ENCODE measurements around the gene SPECC1. TPM values are rescaled to one million over a fixed set of nuclear protein-coding genes. Genes with fewer than 3 reads are reported as not detected.

Gene SPECC1
- total and polyA plus RNA-seq, 2 of the 13 experiments (the other 11 are each of a cell fraction or from before 2014, with no cell fraction given): 2.3 to 6.9 TPM

DNA sequence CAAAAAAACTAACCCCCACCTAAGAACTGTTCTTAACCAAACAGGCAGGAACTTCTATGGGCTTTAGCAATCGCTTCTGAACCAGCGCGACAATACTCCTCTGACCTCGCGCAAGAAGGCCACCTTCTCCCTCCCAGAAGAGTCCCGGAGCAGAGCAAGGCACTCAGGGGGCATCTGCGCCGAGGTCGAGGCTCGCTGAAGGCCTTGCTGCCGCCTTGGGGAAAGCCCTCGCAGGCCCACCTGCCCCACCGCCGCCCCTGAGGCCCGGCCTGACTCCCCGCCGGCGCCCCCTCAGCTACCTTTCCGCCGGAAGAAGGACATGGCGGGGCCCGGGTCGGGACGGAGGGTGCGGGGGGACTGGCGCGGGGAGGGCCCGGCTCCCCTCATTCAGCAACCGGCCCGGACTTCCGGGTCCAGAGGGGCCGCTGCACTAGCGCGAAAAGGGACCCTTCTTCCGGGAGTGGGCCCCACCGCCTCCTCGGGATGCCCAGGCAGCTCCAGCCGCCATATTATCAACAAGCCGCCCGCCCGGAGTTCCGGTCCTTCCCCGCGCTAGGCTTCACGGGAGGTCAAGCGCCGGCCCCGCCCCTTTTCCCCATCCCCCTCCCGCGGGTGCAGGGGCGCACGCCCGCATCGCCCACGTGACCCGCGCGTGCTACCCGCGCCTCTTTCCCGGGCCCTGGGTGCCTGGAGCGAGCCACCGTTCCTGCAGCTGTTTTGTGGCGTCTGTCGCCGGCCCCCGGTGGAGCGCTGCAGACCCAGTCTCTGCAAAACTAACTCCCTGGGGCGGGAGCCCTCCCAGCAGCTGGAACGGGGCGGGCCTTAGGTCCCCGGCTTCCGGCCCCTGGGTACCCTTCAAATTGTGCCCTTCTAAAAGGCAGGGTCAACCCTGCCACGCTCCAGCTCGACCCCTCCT, 31.6 kb upstream of the SPECC1 start, which contains the start of gene AKAP10:
Gene AKAP10, minus strand, starts transcription at position 536 of the 916 bp plus-strand sequence. Its CDS starts 149 bp downstream, at position 387.
- DNase-seq (ENCODE audit: low spot score): peak; percentile 76
- in situ Hi-C loops (cut with HindIII; ENCODE audit: extremely low pct_ligation_motif_present, low pct_unique_long_range_greater_than_20kb) (loop anchor here (25.0 kb wide), 1 partner anchor 335 kb away; no protein-coding TSS in a partner anchor), intact Hi-C loops (cut with micrococcal nuclease; ENCODE audit: unreplicated experiment) (no loop called here)
- Histone ChIP-seq H2AFZ (ENCODE audit: low read length) (peak within 1 kb of the TSS; percentile 30), H3K79me2 (ENCODE audit: insufficient read depth, low read length) (peaks cover 45% of the 10 kb centered on the region), H3K36me3 (replicated peaks in 1 of 2; ENCODE audit: control insufficient read depth in 1 of 2, insufficient read depth in 2 of 2, low read length in 2 of 2) (no peaks in the 10 kb centered on the region; a peak in 4 of 5 replicates), H3K4me3 (replicated peaks in 1 of 3; ENCODE audit: insufficient read depth in 1 of 3, low read depth in 2 of 3, low read length in 3 of 3) (peak within 1 kb of the TSS; percentile 83 to 89 (median 84)), H3K4me2 (ENCODE audit: low read depth, low read length) (peak within 1 kb of the TSS; percentile 76), H3K27me3 (ENCODE audit: control insufficient read depth in 1 of 2, insufficient read depth in 2 of 2, low read length in 2 of 2) (no peaks in the 10 kb centered on the region; a peak in 1 of 5 replicates), H4K20me1 (ENCODE audit: insufficient read depth, low read length) (no peaks in the 10 kb centered on the region; the same call in 1 of the 2 replicates), H3K4me1 (ENCODE audit: insufficient read depth, low read length) (peaks cover 28% of the 10 kb centered on the region), H3K9ac (ENCODE audit: insufficient read depth, low read depth, low read length) (peak within 1 kb of the TSS; percentile 97), H3K27ac (ENCODE audit: extremely low read length, insufficient read depth, low read length) (peak within 1 kb of the TSS; percentile 87), H3K9me3 (ENCODE audit: low read length) (no peaks in the 10 kb centered on the region)
- BruUV-seq (replicated peaks): no TSS peak
- POLR2A ChIA-PET: interaction anchor here (0.8 to 1.9 kb wide), 6 partner anchors 9 to 439 kb away, joined by 3 to 12 read pairs (median 4); no protein-coding TSS in a partner anchor
- no peak for FAIRE-seq
- WGBS (ENCODE audit: low lambda C conversion rate): 12% methylated on average over 15 of the region's 75 CpGs
- CTCF ChIA-PET (ENCODE audit: low intra/inter-chr PET ratio, low total read pairs): no interaction called here
- peak; percentile 94 for ATAC-seq
- TF ChIP-seq TARDBP (CRISPR knock-in tag; IDR thresholded peaks at IDR 0.05) (peak; percentile 54; the same call in 1 of the 2 replicates), ZFAT (CRISPR knock-in tag; conservative IDR thresholded peaks at IDR 0.05) (no peak; the same call in 1 of the 2 replicates), RELA (CRISPR knock-in tag; IDR thresholded peaks at IDR 0.05) (no peak; the same call in 1 of the 2 replicates), HMG20B (CRISPR knock-in tag; conservative IDR thresholded peaks at IDR 0.05) (0 out of 2 replicates have a peak, but pooled peaks have one; percentile 31), KDM1A (CRISPR knock-in tag; IDR thresholded peaks at IDR 0.05) (no peak), ZZZ3 (CRISPR knock-in tag; IDR thresholded peaks at IDR 0.05; ENCODE audit: borderline replicate concordance) (peak; percentile 55; the same call in 1 of the 2 replicates), ZNF83 (CRISPR knock-in tag; IDR thresholded peaks at IDR 0.05; ENCODE audit: borderline replicate concordance) (peak; percentile 93), YY1 (IDR thresholded peaks at IDR 0.05; ENCODE audit: insufficient read depth, insufficient replicate concordance, low read depth, low read length) (peak; percentile 93), MXD3 (CRISPR knock-in tag; IDR thresholded peaks at IDR 0.05) (peak; percentile 92), RERE (CRISPR knock-in tag; IDR thresholded peaks at IDR 0.05; ENCODE audit: low read depth) (no peak), CBX1 (IDR thresholded peaks at IDR 0.05; ENCODE audit: low read depth) (no peak), ZNF564 (CRISPR knock-in tag; IDR thresholded peaks at IDR 0.05) (peak; percentile 75; the same call in 1 of the 2 replicates), NFYB (CRISPR knock-in tag; IDR thresholded peaks at IDR 0.05) (no peak; the same call in 1 of the 2 replicates), KDM3A (CRISPR knock-in tag; IDR thresholded peaks at IDR 0.05; ENCODE audit: low read depth) (peak; percentile 60; the same call in 1 of the 2 replicates), SMAD9 (CRISPR knock-in tag; IDR thresholded peaks at IDR 0.05) (peak; percentile 89)
- TF ChIP-seq, protein P1, sequence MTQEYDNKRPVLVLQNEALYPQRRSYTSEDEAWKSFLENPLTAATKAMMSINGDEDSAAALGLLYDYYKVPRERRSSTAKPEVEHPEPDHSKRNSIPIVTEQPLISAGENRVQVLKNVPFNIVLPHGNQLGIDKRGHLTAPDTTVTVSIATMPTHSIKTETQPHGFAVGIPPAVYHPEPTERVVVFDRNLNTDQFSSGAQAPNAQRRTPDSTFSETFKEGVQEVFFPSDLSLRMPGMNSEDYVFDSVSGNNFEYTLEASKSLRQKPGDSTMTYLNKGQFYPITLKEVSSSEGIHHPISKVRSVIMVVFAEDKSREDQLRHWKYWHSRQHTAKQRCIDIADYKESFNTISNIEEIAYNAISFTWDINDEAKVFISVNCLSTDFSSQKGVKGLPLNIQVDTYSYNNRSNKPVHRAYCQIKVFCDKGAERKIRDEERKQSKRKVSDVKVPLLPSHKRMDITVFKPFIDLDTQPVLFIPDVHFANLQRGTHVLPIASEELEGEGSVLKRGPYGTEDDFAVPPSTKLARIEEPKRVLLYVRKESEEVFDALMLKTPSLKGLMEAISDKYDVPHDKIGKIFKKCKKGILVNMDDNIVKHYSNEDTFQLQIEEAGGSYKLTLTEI (CRISPR knock-in tag; conservative IDR thresholded peaks at IDR 0.05): no peak
